ENCODE data around the gene NUP43. TPM values are rescaled to one million over a fixed set of nuclear protein-coding genes. Genes with fewer than 3 reads are reported as not detected.

The NUP43 gene, protein sequence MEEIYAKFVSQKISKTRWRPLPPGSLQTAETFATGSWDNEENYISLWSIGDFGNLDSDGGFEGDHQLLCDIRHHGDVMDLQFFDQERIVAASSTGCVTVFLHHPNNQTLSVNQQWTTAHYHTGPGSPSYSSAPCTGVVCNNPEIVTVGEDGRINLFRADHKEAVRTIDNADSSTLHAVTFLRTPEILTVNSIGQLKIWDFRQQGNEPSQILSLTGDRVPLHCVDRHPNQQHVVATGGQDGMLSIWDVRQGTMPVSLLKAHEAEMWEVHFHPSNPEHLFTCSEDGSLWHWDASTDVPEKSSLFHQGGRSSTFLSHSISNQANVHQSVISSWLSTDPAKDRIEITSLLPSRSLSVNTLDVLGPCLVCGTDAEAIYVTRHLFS
- total RNA-seq: 10 to 100 TPM; 82.3 to 86.2 TPM
- 6.2 TPM for polyA plus RNA-seq

DNA sequence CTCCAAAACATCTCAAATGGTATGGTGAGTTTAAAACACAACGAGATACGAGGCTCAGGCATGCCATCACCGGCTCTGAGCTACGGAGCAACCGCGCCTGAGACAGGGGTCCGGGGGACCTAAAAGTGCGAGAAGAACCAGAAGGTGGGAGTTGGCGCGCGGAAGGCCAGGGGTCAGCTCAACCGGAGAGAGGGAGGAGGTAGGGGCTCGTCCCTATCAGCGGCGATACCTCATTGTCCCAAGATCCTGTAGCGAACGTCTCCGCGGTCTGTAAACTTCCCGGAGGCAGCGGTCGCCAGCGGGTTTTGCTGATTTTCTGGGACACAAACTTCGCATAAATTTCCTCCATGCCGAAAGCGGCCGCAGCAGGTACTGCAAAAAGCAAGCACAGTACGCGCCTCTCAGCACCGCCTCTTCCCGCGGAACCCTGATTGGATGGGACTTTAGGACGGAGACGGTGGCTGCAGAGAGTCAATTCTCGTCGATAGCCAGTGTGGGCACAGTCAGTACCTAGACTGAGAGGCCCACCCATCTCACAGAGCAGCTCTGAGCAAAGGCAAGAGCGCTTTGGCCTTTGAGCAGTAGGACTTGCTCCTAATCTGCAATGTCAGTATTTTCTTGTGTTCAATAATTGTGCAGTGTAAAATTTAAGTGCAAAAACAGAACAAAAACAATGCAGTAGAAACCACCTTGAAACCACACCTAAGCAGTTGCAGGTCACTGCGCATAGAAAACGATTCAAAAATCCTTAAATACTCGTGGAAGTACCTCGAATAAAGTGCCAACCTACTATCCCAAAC lies at the start of gene NUP43:
Gene NUP43 (minus strand): TSS at position 383 of the 800 bp plus-strand sequence. CDS start 34 bp downstream, at position 349.
- H3K4me3 ChIP-seq (ENCODE audit: low read length): peak within 1 kb of the TSS; percentile 65
- Mint-ChIP-seq H3K4me3 (peak within 1 kb of the TSS; percentile 94 to 99 (median 95)), H3K4me1 (peaks cover 28 to 42% (median 35%) of the 10 kb centered on the region in 3 donors), H3K27ac (peak within 1 kb of the TSS; percentile 83 to 100 (median 92)), H3K36me3 (peaks cover 0 to 34% (median 2%) of the 10 kb centered on the region in 3 donors), H3K9me3 (no peaks in the 10 kb centered on the region), H3K27me3 (peaks cover 0 to 4% of the 10 kb centered on the region in 2 donors)
- peak; percentile 80 to 94 (median 87) for DNase-seq
- peaks cover 29% of the 10 kb centered on the region for H3K4me1 ChIP-seq (ENCODE audit: insufficient read depth, low read length)
- CTCF ChIA-PET: interaction anchor here (2.5 to 3.8 kb wide), 2 partner anchors 22 to 28 kb away, joined by 13 to 16 read pairs; partner anchors contain the start of gene LATS1
- H3K36me3 ChIP-seq (ENCODE audit: insufficient read depth, low read length): peaks cover 8% of the 10 kb centered on the region
- POLR2A ChIA-PET: interaction anchor here (0.6 kb wide), 1 partner anchor 428 kb away, joined by 3 read pairs; no protein-coding TSS in a partner anchor
- peak within 1 kb of the TSS; percentile 70 for H3K27ac ChIP-seq (ENCODE audit: low read depth, low read length)
- H3K9me3 ChIP-seq (ENCODE audit: low read length): no peaks in the 10 kb centered on the region
- no peaks in the 10 kb centered on the region for H3K27me3 ChIP-seq (ENCODE audit: insufficient read depth, low read length, poor library complexity, severe bottlenecking)

DNA sequence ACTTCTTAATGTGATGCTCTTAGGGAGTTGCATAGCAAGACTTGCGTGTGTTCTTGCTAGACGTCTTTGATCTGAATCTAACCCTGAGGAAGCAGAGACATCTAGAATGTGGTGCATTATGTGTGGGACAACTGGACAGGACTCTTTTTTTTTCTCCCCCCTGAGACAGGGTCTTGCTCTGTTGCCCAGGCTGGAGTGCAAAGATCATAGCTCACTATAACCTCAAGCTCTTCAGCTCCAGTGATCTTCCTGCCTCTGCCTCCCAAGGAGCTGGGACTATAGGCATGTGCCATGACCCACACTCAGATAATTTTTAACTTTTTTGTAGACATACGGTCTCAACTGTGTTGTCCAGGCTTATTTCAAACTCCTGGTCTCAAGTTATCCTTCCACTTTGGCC lies 37.2 kb upstream of the NUP43 start:
- peaks cover 3% of the 10 kb centered on the region for H3K36me3 ChIP-seq (ENCODE audit: insufficient read depth, low read length)
- H3K27me3 Mint-ChIP-seq: no peaks in the 10 kb centered on the region
- H3K4me3 ChIP-seq (ENCODE audit: low read length): no peak overlapping the region
- no peak overlapping the region for H3K27ac ChIP-seq (ENCODE audit: low read depth, low read length)
- peaks cover 0 to 3% (median 0%) of the 10 kb centered on the region in 3 donors for H3K4me1 Mint-ChIP-seq
- H3K36me3 Mint-ChIP-seq: peaks cover 6 to 51% (median 17%) of the 10 kb centered on the region in 3 donors
- no peaks in the 10 kb centered on the region for H3K27me3 ChIP-seq (ENCODE audit: insufficient read depth, low read length, poor library complexity, severe bottlenecking)
- no peak for DNase-seq
- H3K4me1 ChIP-seq (ENCODE audit: insufficient read depth, low read length): no peaks in the 10 kb centered on the region
- H3K9me3 ChIP-seq (ENCODE audit: low read length): no peaks in the 10 kb centered on the region
- no peak overlapping the region for H3K4me3 Mint-ChIP-seq
- POLR2A ChIA-PET: no interaction called here
- H3K27ac Mint-ChIP-seq: peak overlapping the region in 2 of 8 donors; percentile 12 to 34
- CTCF ChIA-PET: no interaction called here
- H3K9me3 Mint-ChIP-seq: no peaks in the 10 kb centered on the region

DNA sequence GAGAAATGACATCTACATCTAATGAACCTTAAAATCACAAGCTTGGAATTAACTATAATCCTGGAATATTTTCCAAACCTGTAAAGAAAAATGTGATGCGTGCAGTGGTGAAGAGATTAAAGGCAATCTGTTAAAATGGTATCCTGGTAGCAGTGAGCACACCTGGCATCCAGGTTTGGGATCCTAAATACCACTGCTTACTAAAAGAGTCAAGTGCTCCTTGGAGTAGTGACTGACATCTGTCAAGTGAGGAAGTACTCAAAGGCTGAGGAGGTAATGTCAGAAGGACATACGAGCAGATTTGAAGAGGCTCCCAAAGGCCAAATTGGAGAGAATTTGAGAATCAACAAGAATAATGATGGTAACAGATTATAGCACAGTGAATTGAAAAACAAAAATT lies 36.0 kb upstream of the NUP43 start:
- Histone ChIP-seq H3K4me1 (ENCODE audit: insufficient read depth, low read length) (no peaks in the 10 kb centered on the region), H3K36me3 (ENCODE audit: insufficient read depth, low read length) (peaks cover 3% of the 10 kb centered on the region), H3K9me3 (ENCODE audit: low read length) (no peaks in the 10 kb centered on the region), H3K27ac (ENCODE audit: low read depth, low read length) (no peak overlapping the region), H3K4me3 (ENCODE audit: low read length) (no peak overlapping the region), H3K27me3 (ENCODE audit: insufficient read depth, low read length, poor library complexity, severe bottlenecking) (no peaks in the 10 kb centered on the region)
- no peaks in the 10 kb centered on the region for H3K27me3 Mint-ChIP-seq
- ChIA-PET CTCF (no interaction called here), POLR2A (no interaction called here)
- H3K36me3 Mint-ChIP-seq: peaks cover 0 to 46% (median 13%) of the 10 kb centered on the region in 3 donors
- no peaks in the 10 kb centered on the region for H3K9me3 Mint-ChIP-seq
- H3K4me3 Mint-ChIP-seq: no peak overlapping the region
- H3K27ac Mint-ChIP-seq: peak overlapping the region in 2 of 8 donors; percentile 42 to 44
- H3K4me1 Mint-ChIP-seq: peaks cover 0 to 3% (median 0%) of the 10 kb centered on the region in 3 donors
- no peak for DNase-seq

DNA sequence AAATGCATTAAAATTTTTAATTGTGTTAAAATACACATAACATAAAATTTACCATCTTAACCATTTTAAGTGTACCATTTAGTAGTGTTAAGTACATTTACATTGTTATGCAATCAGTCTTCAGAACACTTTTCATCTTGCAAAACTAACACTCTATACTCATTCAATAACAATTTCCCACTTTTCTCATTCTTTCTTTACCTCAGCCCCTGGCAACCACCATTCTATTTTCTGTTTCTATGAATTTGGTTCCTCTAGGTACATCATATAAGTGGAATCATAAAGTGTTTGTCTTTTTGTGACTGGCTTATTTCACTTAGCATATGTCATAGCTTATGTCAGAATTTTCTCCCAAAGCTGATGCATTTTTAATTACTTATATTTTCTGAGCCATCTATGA lies 35.4 kb upstream of the NUP43 start:
- no peak for DNase-seq
- no peaks in the 10 kb centered on the region for H3K4me1 ChIP-seq (ENCODE audit: insufficient read depth, low read length)
- H3K9me3 ChIP-seq (ENCODE audit: low read length): no peaks in the 10 kb centered on the region
- no peaks in the 10 kb centered on the region for H3K9me3 Mint-ChIP-seq
- no peak overlapping the region for H3K4me3 Mint-ChIP-seq
- H3K36me3 Mint-ChIP-seq: peaks cover 0 to 51% (median 13%) of the 10 kb centered on the region in 3 donors
- POLR2A ChIA-PET: no interaction called here
- no peaks in the 10 kb centered on the region for H3K27me3 ChIP-seq (ENCODE audit: insufficient read depth, low read length, poor library complexity, severe bottlenecking)
- H3K4me1 Mint-ChIP-seq: peaks cover 0 to 3% (median 0%) of the 10 kb centered on the region in 3 donors
- no peak overlapping the region for H3K4me3 ChIP-seq (ENCODE audit: low read length)
- CTCF ChIA-PET: no interaction called here
- no peaks in the 10 kb centered on the region for H3K27me3 Mint-ChIP-seq
- H3K36me3 ChIP-seq (ENCODE audit: insufficient read depth, low read length): peaks cover 3% of the 10 kb centered on the region
- no peak overlapping the region for H3K27ac Mint-ChIP-seq
- H3K27ac ChIP-seq (ENCODE audit: low read depth, low read length): no peak overlapping the region

DNA sequence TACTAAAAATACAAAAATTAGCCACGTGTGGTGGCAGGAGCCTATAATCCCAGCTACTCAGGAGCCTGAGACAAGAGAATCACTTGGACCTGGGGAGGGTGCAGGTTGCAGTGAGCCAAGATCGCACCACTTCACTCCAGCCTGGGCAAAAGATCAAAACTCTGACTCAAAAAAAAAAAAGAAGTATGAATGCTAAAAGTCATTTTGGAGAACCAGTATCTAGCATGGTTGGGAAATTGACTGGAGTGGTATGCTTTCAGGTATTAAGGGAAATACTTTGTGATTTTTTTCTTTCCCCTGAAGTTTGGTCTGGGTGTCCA lies 33.3 kb upstream of the NUP43 start:
- Mint-ChIP-seq H3K4me3 (no peak overlapping the region), H3K4me1 (peaks cover 0 to 3% (median 0%) of the 10 kb centered on the region in 3 donors), H3K27me3 (no peaks in the 10 kb centered on the region), H3K9me3 (no peaks in the 10 kb centered on the region), H3K27ac (no peak overlapping the region), H3K36me3 (peaks cover 0 to 61% (median 16%) of the 10 kb centered on the region in 3 donors)
- CTCF ChIA-PET: interaction anchor here (1.1 kb wide), 1 partner anchor 11 kb away, joined by 3 read pairs; no protein-coding TSS in a partner anchor
- Histone ChIP-seq H3K27ac (ENCODE audit: low read depth, low read length) (no peak overlapping the region), H3K36me3 (ENCODE audit: insufficient read depth, low read length) (peaks cover 3% of the 10 kb centered on the region), H3K27me3 (ENCODE audit: insufficient read depth, low read length, poor library complexity, severe bottlenecking) (no peaks in the 10 kb centered on the region), H3K4me1 (ENCODE audit: insufficient read depth, low read length) (no peaks in the 10 kb centered on the region), H3K9me3 (ENCODE audit: low read length) (no peaks in the 10 kb centered on the region), H3K4me3 (ENCODE audit: low read length) (no peak overlapping the region)
- DNase-seq: no peak
- POLR2A ChIA-PET: no interaction called here

DNA sequence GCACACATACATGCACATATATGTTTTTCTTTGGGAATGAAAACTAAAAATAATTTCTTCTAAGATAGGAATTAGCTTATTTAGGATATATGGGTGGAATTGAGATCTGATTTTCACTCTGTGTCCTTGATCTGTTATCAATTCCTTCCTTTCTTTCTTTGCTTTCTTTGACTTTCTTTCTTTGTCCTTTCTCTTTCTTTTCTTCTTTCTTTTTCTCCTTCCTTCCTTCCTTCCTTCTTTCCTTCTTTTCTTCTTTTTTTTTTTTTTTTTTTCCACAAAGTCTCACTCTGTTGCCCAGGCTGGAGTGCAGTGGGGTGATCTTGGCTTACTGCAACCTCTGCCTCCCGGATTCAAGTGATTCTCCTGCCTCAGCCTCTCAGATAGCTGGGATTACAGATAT lies 31.3 kb upstream of the NUP43 start:
- Mint-ChIP-seq H3K27ac (peak overlapping the region in 1 of 8 donors; percentile 40), H3K4me1 (peaks cover 0 to 3% (median 0%) of the 10 kb centered on the region in 3 donors), H3K27me3 (no peaks in the 10 kb centered on the region), H3K36me3 (peaks cover 0 to 51% (median 8%) of the 10 kb centered on the region in 3 donors), H3K9me3 (no peaks in the 10 kb centered on the region), H3K4me3 (no peak overlapping the region)
- DNase-seq: no peak
- Histone ChIP-seq H3K9me3 (ENCODE audit: low read length) (no peaks in the 10 kb centered on the region), H3K27me3 (ENCODE audit: insufficient read depth, low read length, poor library complexity, severe bottlenecking) (no peaks in the 10 kb centered on the region), H3K4me3 (ENCODE audit: low read length) (no peak overlapping the region), H3K27ac (ENCODE audit: low read depth, low read length) (no peak overlapping the region), H3K36me3 (ENCODE audit: insufficient read depth, low read length) (peaks cover 3% of the 10 kb centered on the region), H3K4me1 (ENCODE audit: insufficient read depth, low read length) (no peaks in the 10 kb centered on the region)
- CTCF ChIA-PET: no interaction called here
- POLR2A ChIA-PET: no interaction called here

DNA sequence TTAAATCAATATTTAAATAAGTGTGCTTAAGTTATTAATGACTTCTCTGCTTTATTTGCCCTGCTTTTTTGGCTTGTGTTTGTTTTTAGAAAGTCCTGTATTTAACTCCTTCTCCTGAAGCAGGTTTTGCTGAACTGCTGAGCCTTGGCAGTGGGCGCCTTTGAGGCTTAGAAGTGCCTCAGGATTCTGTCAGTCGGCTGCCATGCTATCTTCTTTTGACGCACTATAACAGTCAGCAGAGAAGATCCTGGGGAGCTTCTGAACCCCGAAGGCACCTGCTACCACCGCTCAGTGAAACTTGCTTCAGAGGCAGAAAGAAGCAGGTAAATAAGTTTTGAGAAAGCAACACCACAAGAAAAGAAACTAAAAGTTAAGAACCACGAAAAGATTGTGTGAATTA lies 25.6 kb upstream of the NUP43 start:
- CTCF ChIA-PET: no interaction called here
- DNase-seq: no peak
- Histone ChIP-seq H3K36me3 (ENCODE audit: insufficient read depth, low read length) (peaks cover 8% of the 10 kb centered on the region), H3K4me3 (ENCODE audit: low read length) (no peak overlapping the region), H3K9me3 (ENCODE audit: low read length) (no peaks in the 10 kb centered on the region), H3K27me3 (ENCODE audit: insufficient read depth, low read length, poor library complexity, severe bottlenecking) (no peaks in the 10 kb centered on the region), H3K4me1 (ENCODE audit: insufficient read depth, low read length) (no peaks in the 10 kb centered on the region), H3K27ac (ENCODE audit: low read depth, low read length) (no peak overlapping the region)
- Mint-ChIP-seq H3K4me3 (no peak overlapping the region), H3K9me3 (no peaks in the 10 kb centered on the region), H3K27me3 (no peaks in the 10 kb centered on the region), H3K4me1 (peaks cover 10 to 11% (median 11%) of the 10 kb centered on the region in 3 donors), H3K36me3 (peaks cover 0 to 47% (median 14%) of the 10 kb centered on the region in 3 donors), H3K27ac (peak overlapping the region in 2 of 8 donors; percentile 14 to 58)
- POLR2A ChIA-PET: no interaction called here

DNA sequence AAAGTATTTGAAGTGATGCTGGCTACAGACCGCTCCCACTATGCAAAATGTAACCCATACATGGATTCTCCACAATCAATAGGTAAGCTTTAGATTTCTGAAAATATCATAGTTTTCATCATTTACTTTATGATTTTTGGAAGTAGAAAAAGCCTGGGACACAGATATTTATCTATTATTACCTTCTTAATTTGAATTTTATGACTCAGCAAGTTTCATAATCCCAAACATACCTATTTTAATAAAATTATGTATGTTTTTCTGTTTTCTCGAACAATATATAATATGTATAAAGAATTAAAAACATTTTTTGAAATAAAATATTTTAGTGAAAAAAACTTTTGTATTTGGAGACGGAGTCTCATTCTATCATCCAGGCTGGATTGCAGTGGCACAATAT lies 24.9 kb upstream of the NUP43 start:
- ChIA-PET CTCF (interaction anchor here (1.0 kb wide), 1 partner anchor 86 kb away, joined by 3 read pairs; no protein-coding TSS in a partner anchor), POLR2A (no interaction called here)
- H3K4me3 Mint-ChIP-seq: no peak overlapping the region
- no peaks in the 10 kb centered on the region for H3K4me1 ChIP-seq (ENCODE audit: insufficient read depth, low read length)
- no peaks in the 10 kb centered on the region for H3K27me3 ChIP-seq (ENCODE audit: insufficient read depth, low read length, poor library complexity, severe bottlenecking)
- H3K27ac ChIP-seq (ENCODE audit: low read depth, low read length): no peak overlapping the region
- DNase-seq: no peak
- H3K9me3 ChIP-seq (ENCODE audit: low read length): no peaks in the 10 kb centered on the region
- peaks cover 4 to 48% (median 17%) of the 10 kb centered on the region in 3 donors for H3K36me3 Mint-ChIP-seq
- no peak overlapping the region for H3K4me3 ChIP-seq (ENCODE audit: low read length)
- no peaks in the 10 kb centered on the region for H3K27me3 Mint-ChIP-seq
- H3K27ac Mint-ChIP-seq: no peak overlapping the region
- H3K4me1 Mint-ChIP-seq: peaks cover 10 to 14% (median 11%) of the 10 kb centered on the region in 3 donors
- peaks cover 15% of the 10 kb centered on the region for H3K36me3 ChIP-seq (ENCODE audit: insufficient read depth, low read length)
- H3K9me3 Mint-ChIP-seq: peaks cover 0 to 3% (median 0%) of the 10 kb centered on the region in 5 donors
